Activated naive CD4-positive, alpha-beta T cell treated with anti-CD3 and anti-CD28 coated beads for 36 hours (primary cell): ENCODE measurements around the gene PTTG1. TPM values are rescaled to one million over a fixed set of nuclear protein-coding genes. Genes with fewer than 3 reads are reported as not detected.
A peak's percentile ranks its signal among the peaks of the same experiment; 100 is the strongest.
"Not testable (repeated sequence)": the region's sequence is repeated elsewhere in the genome, so short reads cannot be mapped to it uniquely, and the experiment has no call there.

Experiments used
- CTCF ChIA-PET: fragments of 350-600 bp; sonication (Branson Sonifier 250); formaldehyde crosslinking; loops from one replicate; lab custom pipeline; 2021; ENCODE audit warnings: antibody characterized with exemption; lab: Charles Lee
- DNase-seq: peaks from one replicate; pipeline ENCODE4 v3.0.0-alpha.2; 2020
- H3K27ac Mint-ChIP-seq: one replicate; pipeline ENCODE4 v1.8.0; 2021; ENCODE audit warnings: mild to moderate bottlenecking, mixed read lengths
- H3K27me3 Mint-ChIP-seq: one replicate; pipeline ENCODE4 v1.8.0; 2021; ENCODE audit warnings: low read depth, mixed read lengths
- H3K36me3 Mint-ChIP-seq: one replicate; pipeline ENCODE4 v1.8.0; 2021; ENCODE audit warnings: low read depth, mixed read lengths
- H3K4me1 Mint-ChIP-seq: one replicate; pipeline ENCODE4 v1.8.0; 2021; ENCODE audit warnings: low read depth, mixed read lengths
- H3K4me3 Mint-ChIP-seq: one replicate; pipeline ENCODE4 v1.8.0; 2021; ENCODE audit warnings: mild to moderate bottlenecking, moderate library complexity, mixed read lengths
- H3K9me3 Mint-ChIP-seq: one replicate; pipeline ENCODE4 v1.8.0; 2021; ENCODE audit warnings: mixed read lengths
- intact Hi-C: fragments of 100-400 bp; cut with micrococcal nuclease; formaldehyde crosslinking; loops from one replicate; pipeline ENCODE4 v1.15.1; 2023
- total RNA-seq, 2 experiments: library from RNA; stranded (reverse); gene quantifications; one replicate each; pipeline ENCODE4 v1.2.3, GENCODE V29; 2021

The PTTG1 gene
- total RNA-seq, 2 experiments from 2014 or later = 254 to 270 TPM

- H3K9me3 Mint-ChIP-seq = no peaks in the 10 kb centered on the region
- CTCF ChIA-PET = no interaction called here
- DNase-seq = no peak
- peaks cover 2% of the 10 kb centered on the region for H3K27me3 Mint-ChIP-seq
- H3K27ac Mint-ChIP-seq = no peak overlapping the region
- H3K4me3 Mint-ChIP-seq = no peak overlapping the region
- H3K36me3 Mint-ChIP-seq = peaks cover 19% of the 10 kb centered on the region
- H3K4me1 Mint-ChIP-seq = peaks cover 5% of the 10 kb centered on the region
- intact Hi-C loops = loop anchor here (10.0 kb wide), 2 partner anchors 253 to 413 kb away; no protein-coding TSS in a partner anchor
These were observed 10.5 kb downstream of the PTTG1 start for GRCh38 chr5:160432196-160432595.

- H3K27ac Mint-ChIP-seq = no peak overlapping the region
- CTCF ChIA-PET = no interaction called here
- H3K9me3 Mint-ChIP-seq = no peaks in the 10 kb centered on the region
- H3K27me3 Mint-ChIP-seq = peaks cover 2% of the 10 kb centered on the region
- peaks cover 13% of the 10 kb centered on the region for H3K36me3 Mint-ChIP-seq
- no peak for DNase-seq
- peaks cover 5% of the 10 kb centered on the region for H3K4me1 Mint-ChIP-seq
- intact Hi-C loops = loop anchor here (10.0 kb wide), 2 partner anchors 252 to 412 kb away; no protein-coding TSS in a partner anchor
- no peak overlapping the region for H3K4me3 Mint-ChIP-seq
These were observed 11.1 kb downstream of the PTTG1 start for GRCh38 chr5:160432787-160433186.

- Mint-ChIP-seq H3K4me1 (peaks cover 7% of the 10 kb centered on the region), H3K4me3 (no peak overlapping the region), H3K36me3 (peaks cover 2% of the 10 kb centered on the region), H3K9me3 (no peaks in the 10 kb centered on the region), H3K27me3 (peaks cover 2% of the 10 kb centered on the region), H3K27ac (no peak overlapping the region)
- peak; percentile 14 for DNase-seq
- CTCF ChIA-PET = interaction anchor here (1.4 kb wide), 1 partner anchor 12 kb away, joined by 3 read pairs; no protein-coding TSS in a partner anchor
- intact Hi-C loops = loop anchor here (10.0 kb wide), 2 partner anchors 251 to 411 kb away; no protein-coding TSS in a partner anchor
These were observed 12.4 kb downstream of the PTTG1 start for GRCh38 chr5:160434022-160434531.

GRCh38 chr5:160435532-160435931, 13.9 kb downstream of the PTTG1 start:
- no peak overlapping the region for H3K27ac Mint-ChIP-seq

GRCh38 chr5:160436017-160436416, 14.4 kb downstream of the PTTG1 start:
- DNase-seq = no peak
- H3K27ac Mint-ChIP-seq = no peak overlapping the region
- peaks cover 12% of the 10 kb centered on the region for H3K4me1 Mint-ChIP-seq
- no peaks in the 10 kb centered on the region for H3K36me3 Mint-ChIP-seq
- H3K9me3 Mint-ChIP-seq = no peaks in the 10 kb centered on the region
- peaks cover 2% of the 10 kb centered on the region for H3K27me3 Mint-ChIP-seq
- intact Hi-C loops = loop anchor here (5.0 to 10.0 kb wide), 5 partner anchors 221 to 1101 kb away; no protein-coding TSS in a partner anchor
- CTCF ChIA-PET = interaction anchor here (1.0 kb wide), 1 partner anchor 11 kb away, joined by 4 read pairs; no protein-coding TSS in a partner anchor
- H3K4me3 Mint-ChIP-seq = no peak overlapping the region

More at GRCh38 chr5:160435532-160435931, 13.9 kb downstream of the PTTG1 start:
- CTCF ChIA-PET = interaction anchor here (0.6 to 1.4 kb wide), 3 partner anchors 10 to 29 kb away, joined by 3 to 4 read pairs (median 3); no protein-coding TSS in a partner anchor
- intact Hi-C loops = loop anchor here (5.0 to 10.0 kb wide), 5 partner anchors 222 to 1102 kb away; no protein-coding TSS in a partner anchor
- Mint-ChIP-seq H3K4me1 (peaks cover 12% of the 10 kb centered on the region), H3K27me3 (peaks cover 2% of the 10 kb centered on the region), H3K9me3 (no peaks in the 10 kb centered on the region), H3K36me3 (no peaks in the 10 kb centered on the region), H3K4me3 (no peak overlapping the region)
- no peak for DNase-seq

- H3K4me3 Mint-ChIP-seq, H3K27ac Mint-ChIP-seq, H3K9me3 Mint-ChIP-seq, H3K27me3 Mint-ChIP-seq, H3K36me3 Mint-ChIP-seq, CTCF ChIA-PET: not testable (repeated sequence)
- intact Hi-C loops = loop anchor here (5.0 to 10.0 kb wide), 5 partner anchors 221 to 1101 kb away; no protein-coding TSS in a partner anchor
- peaks cover 15% of the 10 kb centered on the region for H3K4me1 Mint-ChIP-seq
- peak; percentile 26 for DNase-seq
These were observed 15.0 kb downstream of the PTTG1 start for GRCh38 chr5:160436661-160437060.

GRCh38 chr5:160437271-160437670, 15.6 kb downstream of the PTTG1 start:
- CTCF ChIA-PET = interaction anchor here (1.1 to 5.3 kb wide), 10 partner anchors 8 to 214 kb away, joined by 3 to 125 read pairs (median 21); partner anchors contain the start of genes PTTG1 and SLU7
- intact Hi-C loops = loop anchor here (5.0 to 10.0 kb wide), 5 partner anchors 220 to 1100 kb away; no protein-coding TSS in a partner anchor
- DNase-seq = no peak
- Mint-ChIP-seq H3K4me1 (peaks cover 17% of the 10 kb centered on the region), H3K27ac (no peak overlapping the region), H3K4me3 (no peak overlapping the region), H3K27me3 (peaks cover 2% of the 10 kb centered on the region), H3K36me3 (no peaks in the 10 kb centered on the region), H3K9me3 (no peaks in the 10 kb centered on the region)

GRCh38 chr5:160438316-160439204, 16.9 kb downstream of the PTTG1 start:
- Mint-ChIP-seq H3K36me3 (no peaks in the 10 kb centered on the region), H3K27me3 (peaks cover 2% of the 10 kb centered on the region), H3K4me3 (peak overlapping the region; percentile 84), H3K27ac (peak overlapping the region; percentile 94), H3K9me3 (no peaks in the 10 kb centered on the region), H3K4me1 (peaks cover 17% of the 10 kb centered on the region)
- DNase-seq = peak; percentile 78
- CTCF ChIA-PET = interaction anchor here (0.6 to 5.3 kb wide), 39 partner anchors 10 to 569 kb away, joined by 3 to 125 read pairs (median 4); partner anchors contain the start of genes PTTG1 and SLU7
- intact Hi-C loops = loop anchor here (1.0 to 10.0 kb wide), 10 partner anchors 19 to 1099 kb away; partner anchors contain the start of gene SLU7

- peak; percentile 94 for DNase-seq
- Mint-ChIP-seq H3K4me3 (peak overlapping the region; percentile 84), H3K27me3 (peaks cover 2% of the 10 kb centered on the region), H3K9me3 (no peaks in the 10 kb centered on the region), H3K36me3 (no peaks in the 10 kb centered on the region), H3K27ac (peak overlapping the region; percentile 94), H3K4me1 (peaks cover 17% of the 10 kb centered on the region)
- intact Hi-C loops = loop anchor here (1.0 to 10.0 kb wide), 8 partner anchors 20 to 1098 kb away; partner anchors contain the start of gene SLU7
- CTCF ChIA-PET = interaction anchor here (0.6 to 5.3 kb wide), 30 partner anchors 9 to 514 kb away, joined by 3 to 125 read pairs (median 6); partner anchors contain the start of genes PTTG1 and SLU7
These were observed 17.5 kb downstream of the PTTG1 start for GRCh38 chr5:160439205-160439600.

GRCh38 chr5:160441311-160441781, 19.7 kb downstream of the PTTG1 start:
- intact Hi-C loops = no loop called here
- no peak overlapping the region for H3K27ac Mint-ChIP-seq
- CTCF ChIA-PET = interaction anchor here (0.9 to 5.3 kb wide), 6 partner anchors 16 to 96 kb away, joined by 3 to 125 read pairs (median 10); partner anchors contain the start of gene PTTG1
- peaks cover 19% of the 10 kb centered on the region for H3K4me1 Mint-ChIP-seq
- DNase-seq = no peak
- H3K36me3 Mint-ChIP-seq = no peaks in the 10 kb centered on the region
- no peak overlapping the region for H3K4me3 Mint-ChIP-seq
- no peaks in the 10 kb centered on the region for H3K27me3 Mint-ChIP-seq
- no peaks in the 10 kb centered on the region for H3K9me3 Mint-ChIP-seq

- Mint-ChIP-seq H3K9me3 (no peaks in the 10 kb centered on the region), H3K4me3 (no peak overlapping the region), H3K27me3 (no peaks in the 10 kb centered on the region), H3K4me1 (peaks cover 14% of the 10 kb centered on the region), H3K27ac (no peak overlapping the region), H3K36me3 (no peaks in the 10 kb centered on the region)
- intact Hi-C loops = no loop called here
- CTCF ChIA-PET = no interaction called here
- DNase-seq = no peak
These were observed 21.3 kb downstream of the PTTG1 start for GRCh38 chr5:160442824-160443431.
